GM12892 (cell line): Measurements from ENCODE around the gene ETHE1.
A peak's percentile ranks its signal among the peaks of the same experiment; 100 is the strongest.

Experiments
- DNase-seq: peaks from one replicate; pipeline ENCODE4 v3.0.0; 2011; ENCODE audit not compliant: insufficient read length
- FAIRE-seq: peaks from 2 replicates; lab custom pipeline; 2011; peaks lifted over from hg19 to GRCh38; lab: Jason Lieb, UNC
- POLR2A ChIP-seq: IDR thresholded peaks from 2 replicates; pipeline ENCODE4 v1.6.1; 2011; ENCODE audit warnings: low read depth, low read length, control low read depth
- POLR2AphosphoS5 ChIP-seq: IDR thresholded peaks from 2 replicates; pipeline ENCODE4 v1.6.1; 2011; ENCODE audit warnings: low read depth, low read length, control low read depth
- TAF1 ChIP-seq: IDR thresholded peaks from 2 replicates; pipeline ENCODE4 v1.6.1; 2011; ENCODE audit warnings: low read depth, mild to moderate bottlenecking, control low read depth, low read length, borderline replicate concordance

ETHE1 gene

DNA sequence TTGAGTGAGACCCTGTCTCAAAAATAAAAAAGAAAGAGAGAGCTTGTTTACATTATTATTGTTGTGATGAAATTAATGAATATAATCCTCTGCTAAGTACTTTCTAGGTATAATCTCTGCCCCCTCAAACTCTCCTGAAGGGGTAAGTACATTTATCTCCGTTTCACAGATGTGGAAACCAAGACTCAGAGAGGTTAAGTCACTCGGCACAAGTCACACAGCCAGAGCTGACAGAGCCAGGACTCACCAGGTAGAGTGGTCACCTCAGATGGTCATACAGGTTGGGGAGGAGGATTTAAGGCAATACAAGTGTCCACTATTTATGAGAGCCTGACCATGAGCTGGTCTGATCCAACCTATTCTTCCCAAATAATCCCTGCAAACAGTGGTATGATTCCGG, 46.4 kb downstream of the ETHE1 start:
- DNase-seq (no peak), FAIRE-seq (no peak)
- no peak for TF ChIP-seq TAF1

DNA sequence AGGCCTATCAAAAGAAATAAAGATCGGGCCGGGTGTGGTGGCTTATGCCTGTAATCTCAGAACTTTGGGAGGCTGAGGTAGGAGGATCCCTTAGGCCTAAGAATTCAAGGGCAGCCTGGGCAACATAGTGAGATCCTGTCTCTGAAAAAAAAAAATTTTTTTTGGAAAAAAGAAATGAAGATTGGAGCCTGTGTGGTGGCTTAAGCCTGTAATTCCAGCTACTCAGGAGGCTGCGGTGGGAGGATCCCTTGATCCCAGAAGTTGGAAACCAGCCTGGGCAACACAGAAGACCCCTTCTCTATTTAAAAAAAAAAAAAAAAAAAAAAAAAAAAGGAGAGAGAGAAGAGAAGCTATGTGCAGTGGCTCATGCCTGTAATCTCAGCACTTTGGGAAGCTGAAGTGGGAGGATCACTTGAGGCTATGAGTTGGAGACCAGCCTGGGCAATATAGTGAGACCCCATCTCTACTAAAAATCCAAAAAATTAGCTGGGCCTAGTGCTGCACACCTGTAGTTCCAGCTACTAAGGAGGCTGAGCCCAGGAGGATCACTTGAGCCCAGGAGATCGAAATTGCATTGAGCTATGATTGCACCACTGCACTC, 46.9 kb downstream of the ETHE1 start:
- no peak for DNase-seq
- no peak for TF ChIP-seq TAF1
- no peak for TF ChIP-seq POLR2A
- TF ChIP-seq POLR2AphosphoS5, result no peak
- no peak for FAIRE-seq

DNA sequence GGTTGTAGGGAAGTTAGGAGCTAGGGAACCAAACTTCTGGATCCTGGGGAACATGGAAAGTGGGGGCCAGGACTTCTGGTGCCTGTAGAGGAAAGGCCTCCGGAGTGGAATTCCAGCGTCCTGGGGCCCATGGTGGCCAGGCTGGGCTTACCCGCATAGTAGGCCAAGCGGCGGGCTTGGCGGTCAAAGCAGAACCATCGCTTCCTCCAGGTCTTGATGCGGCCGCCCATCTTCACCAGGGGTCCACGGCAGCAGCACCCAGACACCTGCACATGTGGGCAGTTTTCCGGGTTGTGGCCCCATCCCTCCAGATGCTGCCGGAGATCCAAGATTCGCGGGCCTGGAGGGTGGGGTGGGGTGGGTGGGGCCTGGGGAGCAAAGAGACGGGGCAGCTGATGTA, 47.8 kb downstream of the ETHE1 start:
- no peak for FAIRE-seq
- no peak for DNase-seq
- no peak for TF ChIP-seq POLR2AphosphoS5
- no peak for TF ChIP-seq TAF1
- no peak for TF ChIP-seq POLR2A

DNA sequence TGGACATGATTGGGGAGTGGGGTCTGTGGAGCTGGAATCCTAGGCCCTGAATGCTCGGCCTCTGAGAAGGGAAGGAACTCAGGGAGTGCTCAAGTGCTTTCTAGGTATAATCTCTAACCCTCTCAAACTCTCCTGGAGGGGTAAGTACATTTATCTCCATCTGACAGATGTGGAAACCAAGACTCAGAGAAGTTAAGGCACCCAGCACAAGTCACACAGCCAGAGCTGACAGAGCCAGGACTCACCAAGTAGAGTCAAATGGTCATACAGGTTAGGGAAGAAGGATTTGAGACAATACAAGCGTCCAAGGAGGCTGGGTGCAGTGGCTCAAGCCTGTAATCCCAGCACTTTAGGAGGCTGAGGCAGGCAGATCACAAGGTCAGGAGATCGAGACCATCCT, 48.7 kb downstream of the ETHE1 start:
- TF ChIP-seq TAF1 (no peak), POLR2A (no peak), POLR2AphosphoS5 (no peak)
- DNase-seq (no peak), FAIRE-seq (no peak)

DNA sequence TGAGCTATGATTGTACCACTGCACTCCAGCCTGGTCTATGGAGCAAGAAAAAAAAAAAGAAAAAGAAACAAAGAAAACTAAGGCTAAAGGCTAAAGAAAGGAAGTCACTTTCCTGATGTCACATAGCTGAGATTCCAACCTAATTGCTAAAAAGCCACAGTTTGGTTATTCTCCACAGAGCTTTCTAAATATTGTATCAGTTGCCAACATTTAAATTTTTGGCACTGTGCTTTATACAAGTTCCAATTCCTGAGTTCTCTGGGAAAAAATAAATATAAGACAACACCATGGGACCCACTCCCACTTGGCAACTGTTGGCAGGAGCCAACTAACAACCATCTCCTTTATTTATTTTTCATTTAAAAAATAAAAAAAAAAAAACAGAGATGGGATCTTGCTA, 50.4 kb downstream of the ETHE1 start:
- DNase-seq (no peak), FAIRE-seq (no peak)
- TF ChIP-seq TAF1 (no peak), POLR2AphosphoS5 (no peak), POLR2A (no peak)

DNA sequence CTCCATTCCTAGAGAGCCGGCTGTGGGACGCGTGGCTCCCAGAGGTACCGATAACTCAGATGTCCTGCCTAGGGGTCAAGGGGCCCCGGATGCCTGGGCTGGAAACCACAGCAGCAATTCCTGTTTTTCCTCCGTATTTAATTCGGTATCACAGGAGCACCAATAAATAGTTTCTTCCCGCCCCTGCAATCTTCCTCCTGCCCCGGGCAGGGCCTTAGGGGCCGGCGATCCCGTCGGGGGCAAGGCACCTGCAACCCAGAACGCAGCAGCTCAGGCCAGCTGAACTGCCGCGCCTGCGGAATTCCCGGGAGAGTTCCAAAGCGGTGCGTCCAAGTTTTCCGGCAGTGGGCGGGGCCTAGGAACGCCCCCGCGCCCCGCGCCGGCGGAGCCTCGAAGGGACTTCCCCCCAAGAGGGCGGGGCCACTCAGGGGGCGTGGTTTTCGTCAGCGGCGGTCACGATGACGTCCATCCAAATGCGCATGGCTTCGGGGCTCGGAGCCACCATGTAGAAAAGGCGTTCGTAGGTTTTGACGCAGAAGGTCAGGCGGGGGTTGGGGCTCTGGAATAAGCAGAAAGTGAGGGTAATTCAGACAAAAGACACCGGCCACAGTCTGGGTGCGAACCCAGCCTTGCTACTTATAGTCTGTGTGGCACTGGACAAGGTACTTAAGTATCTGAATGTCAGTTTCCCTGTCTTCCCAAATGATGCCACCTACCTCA, 51.9 kb downstream of the ETHE1 start:
- DNase-seq (peak; percentile 92), FAIRE-seq (peak; percentile 80)
- TF ChIP-seq POLR2A (peak; percentile 32; the same call in 1 of the 2 replicates), TAF1 (no peak)

DNA sequence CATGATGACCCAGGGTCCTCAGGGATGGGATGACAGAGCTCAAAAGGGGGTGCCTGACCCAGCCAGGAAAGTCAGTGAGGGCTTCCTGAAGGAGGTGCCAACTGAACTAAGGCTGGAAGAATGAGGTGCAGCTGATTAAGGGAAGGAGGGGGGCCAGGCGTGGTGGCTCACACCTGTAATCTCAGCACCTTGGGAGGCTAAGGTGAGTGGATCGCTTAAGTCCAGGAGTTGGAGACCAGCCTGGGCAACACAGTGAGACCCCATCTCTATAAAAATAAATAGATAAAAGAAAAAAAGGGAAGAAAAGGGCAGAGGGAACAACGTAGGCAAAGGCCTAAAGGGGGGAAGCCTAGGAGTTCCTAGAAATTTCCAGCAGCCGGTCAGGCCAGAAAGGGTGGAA, 52.5 kb downstream of the ETHE1 start:
- DNase-seq (no peak), FAIRE-seq (no peak)
- TF ChIP-seq TAF1, result no peak
- no peak for TF ChIP-seq POLR2AphosphoS5
- TF ChIP-seq POLR2A, result no peak

DNA sequence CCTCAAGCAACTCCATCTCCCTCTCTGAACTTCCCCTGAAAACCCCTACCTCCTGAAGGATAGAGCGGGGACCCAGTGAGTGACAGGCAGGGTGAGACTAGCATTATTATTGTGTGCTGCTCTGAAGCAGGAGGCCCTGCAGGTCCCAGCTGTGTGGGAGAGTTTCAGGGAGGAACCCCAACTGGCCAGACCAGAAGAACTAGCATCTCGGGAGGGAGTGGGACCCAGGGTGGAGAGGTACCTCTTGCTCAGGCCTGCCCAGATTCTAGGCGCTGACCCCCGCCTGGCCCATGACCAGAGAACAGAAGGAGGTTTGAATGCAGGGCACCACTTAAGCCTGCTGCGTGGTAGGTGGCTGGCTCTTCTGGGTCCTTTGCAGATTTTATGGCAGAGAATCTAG, 55.9 kb downstream of the ETHE1 start:
- TF ChIP-seq POLR2A (no peak), POLR2AphosphoS5 (no peak), TAF1 (no peak)
- no peak for FAIRE-seq

DNA sequence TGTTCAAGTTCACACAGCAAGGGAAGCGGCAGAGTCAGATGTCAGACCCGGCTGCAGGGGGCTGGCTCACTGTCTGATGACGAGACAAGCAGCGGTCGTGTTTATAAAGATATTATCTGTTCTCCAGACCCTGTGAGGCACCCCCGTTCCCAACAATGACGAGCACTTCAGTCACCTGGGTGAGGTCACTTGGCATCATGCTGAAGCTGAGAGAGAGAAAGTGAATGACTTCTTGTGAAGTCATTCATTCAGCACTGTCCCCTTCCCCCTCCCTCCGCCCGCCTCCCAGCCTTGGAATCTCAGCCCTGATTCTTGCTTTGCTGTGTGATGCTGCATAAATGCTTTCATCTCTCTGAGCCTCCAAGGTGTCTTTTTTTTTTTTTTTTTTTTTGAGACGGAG, 56.7 kb downstream of the ETHE1 start:
- TF ChIP-seq POLR2A (no peak), POLR2AphosphoS5 (no peak)
- FAIRE-seq, result no peak
- DNase-seq, result no peak

More for the DNA sequence above, 55.9 kb downstream of the ETHE1 start:
- no peak for DNase-seq

DNA sequence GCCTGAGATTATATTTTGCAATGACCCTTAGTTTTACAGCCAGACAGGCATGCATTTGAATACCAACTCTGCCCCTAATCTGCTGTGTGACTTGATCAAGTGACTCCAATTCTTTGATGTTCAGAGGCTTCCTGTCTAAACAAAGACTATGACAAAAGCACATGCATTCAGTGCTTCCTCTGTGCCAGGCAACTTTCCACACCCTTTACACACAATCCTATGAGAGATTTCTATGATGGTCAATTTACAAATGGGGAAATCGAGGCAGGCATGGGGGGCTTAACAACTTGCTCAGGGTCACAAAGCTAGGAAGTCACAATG, 57.9 kb downstream of the ETHE1 start:
- no peak for FAIRE-seq
- no peak for DNase-seq
- TF ChIP-seq TAF1, result no peak
- TF ChIP-seq POLR2AphosphoS5, result no peak
- no peak for TF ChIP-seq POLR2A

DNA sequence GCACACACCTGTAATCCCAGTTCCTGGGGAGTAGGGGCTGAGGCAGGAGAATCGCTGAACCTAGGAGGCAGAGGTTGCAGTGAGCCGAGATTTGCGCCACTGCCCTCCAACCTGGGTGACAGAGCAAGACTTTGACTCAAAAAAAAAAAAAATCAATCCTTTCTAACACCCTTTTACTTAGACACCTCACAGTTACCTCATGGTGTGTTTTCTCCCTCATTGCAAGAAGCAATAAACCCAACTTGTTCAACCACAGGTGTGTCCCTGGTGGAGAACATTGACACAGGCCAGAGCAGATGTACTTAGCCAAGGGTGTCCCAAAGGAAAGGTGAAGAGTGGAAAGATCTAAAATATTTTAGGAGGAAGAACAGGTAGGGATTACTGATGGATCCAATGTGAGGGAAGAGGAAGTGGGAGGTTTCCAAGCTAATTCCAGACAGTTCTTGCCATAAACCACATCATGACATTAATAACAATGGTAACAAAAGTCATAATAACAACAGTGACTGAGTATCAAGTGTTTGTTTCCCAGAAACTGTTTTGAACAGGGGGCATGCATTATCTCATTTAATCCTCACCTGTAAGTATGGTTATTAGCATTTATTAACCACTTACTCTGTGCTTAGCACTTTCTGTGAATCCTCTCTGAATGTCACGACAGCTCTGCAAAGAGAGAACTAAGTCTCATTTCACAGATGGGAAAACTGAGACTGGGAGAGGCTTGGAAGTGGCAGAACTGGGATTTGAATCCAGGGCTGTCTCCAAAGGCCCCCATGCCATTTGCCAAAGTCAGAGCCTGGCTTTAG, 58.4 kb downstream of the ETHE1 start:
- no peak for TF ChIP-seq POLR2A
- TF ChIP-seq TAF1, result no peak
- TF ChIP-seq POLR2AphosphoS5, result no peak
- no peak for FAIRE-seq
- no peak for DNase-seq

DNA sequence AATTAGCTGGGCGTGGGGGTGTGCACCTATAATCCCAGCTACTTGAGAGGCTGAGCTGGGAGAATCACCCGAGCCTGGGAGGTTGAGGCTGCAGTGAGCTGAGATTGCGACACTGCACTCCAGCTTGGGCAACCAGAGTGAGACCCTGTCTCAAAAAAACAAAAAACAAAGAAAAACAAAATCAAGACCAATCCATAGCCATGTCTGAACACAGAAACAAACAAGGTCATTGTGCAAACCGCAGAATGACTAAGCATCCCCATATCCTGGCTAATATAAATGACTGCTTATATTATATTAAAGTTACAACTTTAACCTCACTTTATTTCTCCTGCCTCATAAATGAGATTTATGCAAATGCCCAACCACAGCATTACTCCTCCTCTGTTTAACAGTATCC, 59.3 kb downstream of the ETHE1 start:
- DNase-seq (no peak), FAIRE-seq (no peak)
- TF ChIP-seq POLR2A (no peak), POLR2AphosphoS5 (no peak)
